B cell (primary cell): ENCODE data around the gene ANKS1B.
"Not testable (repeated sequence)": the region's sequence is repeated elsewhere in the genome, so short reads cannot be mapped to it uniquely, and the experiment has no call there.

Experiments used
- EZH2 ChIP-seq: IDR thresholded peaks from 2 replicates; pipeline ENCODE4 v1.6.1; 2012; ENCODE audit warnings: borderline replicate concordance, low read depth, mild to moderate bottlenecking, moderate library complexity, low read length; ENCODE audit not compliant: insufficient read depth, poor library complexity, severe bottlenecking
- TF ChIP-seq, protein P1 (sequence below): fragments of 200-600 bp; IDR thresholded peaks from one replicate; pipeline ENCODE4 v1.8.0; 2022; ENCODE audit warnings: antibody characterized with exemption, mild to moderate bottlenecking

DNA sequence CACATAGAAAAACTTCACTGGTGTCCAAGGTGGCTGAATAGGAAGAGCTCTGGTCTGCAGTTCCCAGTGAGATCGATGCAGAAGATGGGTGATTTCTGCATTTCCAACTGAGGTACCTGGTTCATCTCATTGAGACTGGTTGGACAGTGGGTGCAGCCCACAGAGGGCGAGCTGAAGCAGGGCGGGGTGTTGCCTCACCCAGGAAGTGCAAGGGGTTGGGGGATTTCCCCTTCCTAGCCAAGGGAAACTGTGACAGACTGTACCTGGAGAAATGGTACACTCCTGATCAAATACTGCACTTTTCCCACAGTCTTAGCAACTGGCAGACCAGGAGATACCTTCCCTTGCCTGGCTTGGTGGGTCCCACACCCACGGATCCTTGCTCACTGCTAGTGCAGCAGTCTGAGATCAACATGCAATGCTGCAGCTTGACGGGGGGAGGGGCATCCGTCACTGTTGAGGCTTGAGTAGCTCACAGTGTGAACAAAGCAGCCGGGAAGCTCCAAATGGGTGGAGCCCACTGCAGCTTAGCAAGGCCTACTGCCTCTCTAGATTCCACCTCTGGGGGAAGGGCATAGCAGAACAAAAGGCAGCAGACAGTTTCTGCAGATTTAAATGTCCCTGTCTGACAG is 746.7 kb downstream of the ANKS1B start:
- TF ChIP-seq EZH2: not testable (repeated sequence)
- TF ChIP-seq, protein P1, sequence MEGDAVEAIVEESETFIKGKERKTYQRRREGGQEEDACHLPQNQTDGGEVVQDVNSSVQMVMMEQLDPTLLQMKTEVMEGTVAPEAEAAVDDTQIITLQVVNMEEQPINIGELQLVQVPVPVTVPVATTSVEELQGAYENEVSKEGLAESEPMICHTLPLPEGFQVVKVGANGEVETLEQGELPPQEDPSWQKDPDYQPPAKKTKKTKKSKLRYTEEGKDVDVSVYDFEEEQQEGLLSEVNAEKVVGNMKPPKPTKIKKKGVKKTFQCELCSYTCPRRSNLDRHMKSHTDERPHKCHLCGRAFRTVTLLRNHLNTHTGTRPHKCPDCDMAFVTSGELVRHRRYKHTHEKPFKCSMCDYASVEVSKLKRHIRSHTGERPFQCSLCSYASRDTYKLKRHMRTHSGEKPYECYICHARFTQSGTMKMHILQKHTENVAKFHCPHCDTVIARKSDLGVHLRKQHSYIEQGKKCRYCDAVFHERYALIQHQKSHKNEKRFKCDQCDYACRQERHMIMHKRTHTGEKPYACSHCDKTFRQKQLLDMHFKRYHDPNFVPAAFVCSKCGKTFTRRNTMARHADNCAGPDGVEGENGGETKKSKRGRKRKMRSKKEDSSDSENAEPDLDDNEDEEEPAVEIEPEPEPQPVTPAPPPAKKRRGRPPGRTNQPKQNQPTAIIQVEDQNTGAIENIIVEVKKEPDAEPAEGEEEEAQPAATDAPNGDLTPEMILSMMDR: not testable (repeated sequence)
